Hematopoietic multipotent progenitor cell treated with erythropoietin and hydrocortisone succinate and interleukin-3 and kit ligand, for 17 days (in vitro differentiated cells): ENCODE measurements around the gene NFIX.

Experiments
- DNase-seq: peaks from one replicate; pipeline ENCODE4 v3.0.0-alpha.2; 2015; ENCODE audit warnings: low spot score

The NFIX gene

DNA sequence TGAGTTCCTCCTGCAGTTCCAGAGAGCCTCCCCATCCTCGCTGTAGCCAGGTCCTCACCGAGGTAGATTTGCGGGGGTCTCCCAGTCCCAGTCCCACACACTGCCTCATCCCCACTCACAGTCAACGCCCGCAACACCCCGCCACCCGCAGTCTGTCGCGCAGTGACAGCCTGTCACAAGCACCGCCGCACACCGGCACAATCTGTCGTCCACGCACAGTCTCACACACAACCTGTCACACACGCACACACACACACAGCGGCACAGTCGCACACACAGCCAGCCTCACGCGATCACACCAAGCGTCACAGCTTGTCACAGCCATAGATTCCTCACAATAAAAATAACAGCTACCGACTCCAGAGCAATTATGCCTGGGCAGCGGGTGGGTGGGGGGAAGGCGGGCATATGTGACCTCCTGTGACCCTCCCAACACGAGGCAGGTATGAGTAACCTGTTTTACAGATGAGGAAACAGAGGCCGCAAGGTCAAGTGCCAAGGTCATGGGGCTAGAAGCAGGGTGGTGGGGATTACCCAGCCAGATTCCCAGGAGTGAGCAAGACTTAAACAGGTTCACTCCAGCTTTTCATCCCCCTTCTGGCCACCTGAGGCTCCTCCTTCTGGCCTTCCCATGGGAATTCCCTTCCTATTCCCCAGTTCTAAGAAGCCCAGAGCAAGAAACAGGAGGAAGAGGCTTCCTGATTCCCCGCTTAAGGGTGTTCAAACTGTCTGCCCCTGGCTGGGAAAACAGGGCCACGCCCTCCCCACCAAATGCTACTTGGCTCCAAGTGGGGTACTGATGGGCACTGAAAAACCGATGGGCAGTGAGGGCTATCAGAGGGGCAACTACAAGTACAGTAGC, 13.9 kb downstream of the NFIX start:
- no peak for DNase-seq

DNA sequence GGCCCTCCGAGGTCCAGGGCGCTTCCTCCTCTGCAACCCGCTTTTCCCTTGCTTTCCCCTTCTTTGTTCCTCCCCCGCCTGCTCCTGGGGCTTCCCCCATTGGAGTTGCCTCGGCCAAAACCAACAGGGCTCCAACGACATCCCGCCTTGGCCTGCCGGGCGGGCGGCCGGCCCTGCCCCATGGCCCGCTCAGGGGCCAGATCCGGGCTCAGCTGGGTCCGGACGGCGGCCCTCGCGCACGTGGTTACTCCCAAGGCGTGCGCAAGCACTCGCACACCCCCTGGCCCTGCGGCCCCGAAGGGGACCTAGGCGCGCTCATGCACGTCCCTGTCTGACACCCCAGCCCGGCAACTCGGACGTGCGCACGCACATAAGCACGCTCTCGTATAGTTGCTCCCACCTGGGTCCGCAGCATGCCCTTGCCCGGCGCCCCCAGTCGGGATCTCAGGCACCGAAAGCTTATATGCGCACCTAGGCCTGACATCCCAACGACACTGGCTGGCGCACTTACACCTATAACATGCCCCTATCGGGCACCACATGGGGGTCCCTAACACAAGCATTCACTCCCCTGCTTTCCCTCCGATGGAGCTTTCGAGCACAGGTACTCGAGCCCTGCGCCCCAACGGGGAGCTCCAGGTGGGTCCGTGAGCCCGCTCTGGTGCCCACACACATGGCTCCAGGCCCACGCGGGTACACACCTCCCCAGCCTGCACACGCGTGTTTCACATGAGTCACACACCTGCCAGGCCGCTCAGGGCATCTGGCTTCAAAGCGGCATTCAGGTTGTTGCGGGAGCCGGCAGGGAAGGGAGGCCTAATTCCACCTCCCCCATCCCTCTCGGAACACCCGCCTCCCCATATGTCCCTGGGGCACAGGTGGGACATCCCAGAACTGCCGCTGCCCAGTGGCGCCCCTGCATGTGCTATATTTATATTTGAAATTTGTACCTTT, 15.0 kb downstream of the NFIX start:
- DNase-seq = no peak

DNA sequence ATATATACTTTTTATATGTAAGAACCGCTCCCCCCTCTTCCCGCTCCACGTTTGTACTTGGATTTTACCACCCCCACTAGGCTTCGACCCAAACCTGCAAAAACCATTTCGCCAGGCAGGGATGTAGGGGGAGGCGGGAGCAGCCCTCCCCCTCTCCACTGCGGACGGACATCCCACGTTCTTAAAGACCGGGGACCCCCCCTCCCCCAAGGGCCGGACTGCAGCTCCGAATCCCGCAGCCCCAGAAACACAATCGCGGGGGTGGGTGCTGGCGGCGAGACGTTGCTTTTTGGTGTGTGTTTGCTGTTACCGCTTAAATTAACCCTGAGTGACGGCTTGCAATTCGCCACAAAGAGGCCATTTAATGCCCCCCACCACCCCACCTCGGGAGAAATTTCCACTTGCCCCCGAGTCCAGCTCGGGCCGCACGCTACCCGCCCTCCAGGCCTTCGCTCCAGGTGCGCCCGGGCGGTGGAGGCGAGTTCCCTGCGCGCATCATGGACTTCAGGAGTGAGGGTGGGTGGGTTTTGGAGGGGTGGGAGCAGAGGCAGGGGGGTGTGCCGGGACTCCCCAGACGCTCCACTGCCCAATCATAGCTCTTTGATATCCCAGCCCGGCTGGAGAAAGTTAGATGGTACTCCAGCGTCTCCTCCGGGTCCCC, 15.8 kb downstream of the NFIX start:
- no peak for DNase-seq

DNA sequence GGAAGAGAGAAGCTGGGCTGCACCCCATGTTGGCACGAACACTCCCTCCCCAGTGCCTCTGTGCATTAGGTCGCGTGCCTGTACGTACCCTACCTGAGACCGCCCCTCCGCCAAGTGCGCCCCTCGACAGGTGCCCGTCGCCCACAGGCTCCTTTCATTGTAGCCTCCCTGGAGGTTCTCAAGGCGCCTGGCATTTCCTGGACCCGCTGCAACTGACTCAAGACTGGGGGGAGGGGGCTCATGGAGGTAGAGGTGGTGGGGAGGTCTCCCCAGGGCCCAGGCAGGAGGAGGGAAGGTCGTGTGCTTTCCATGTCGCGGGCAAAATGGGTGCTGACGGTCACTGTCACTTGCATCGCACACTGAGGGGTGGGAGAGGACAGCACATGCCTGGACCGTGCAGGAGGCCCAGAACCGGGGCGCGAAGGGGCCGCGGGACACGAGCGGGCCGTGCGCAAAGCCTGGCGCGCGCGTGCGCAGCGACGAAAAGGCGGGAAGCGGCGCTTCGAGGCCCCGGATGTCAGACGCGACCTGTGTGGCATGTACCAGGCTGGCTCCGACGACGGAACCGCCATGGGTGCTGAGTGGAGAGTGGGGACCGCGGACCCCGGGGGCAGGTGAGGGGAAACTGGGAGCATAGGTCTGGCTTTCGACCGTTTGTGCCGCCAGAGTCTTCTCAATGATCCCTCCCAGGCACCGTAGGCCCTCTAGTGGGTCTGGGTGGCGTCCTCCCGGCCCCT, 16.5 kb downstream of the NFIX start:
- DNase-seq = no peak

DNA sequence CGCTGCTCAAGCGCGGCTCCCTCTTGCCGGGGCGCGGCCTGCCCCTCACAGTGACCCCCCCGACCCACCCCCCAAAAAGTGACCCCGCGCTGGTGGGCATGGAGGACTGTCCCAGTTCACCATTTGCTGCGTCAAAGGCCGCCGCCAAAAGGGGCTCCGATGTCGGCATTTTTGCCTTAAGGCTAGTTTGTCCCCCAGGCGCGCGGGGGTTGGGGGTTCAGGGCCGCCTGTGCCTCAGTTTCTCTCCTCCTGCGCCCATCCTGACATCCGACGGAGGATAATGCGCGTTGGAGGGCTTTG, 17.1 kb downstream of the NFIX start:
- no peak for DNase-seq

GRCh38 chr19:13012690-13013608, 17.7 kb downstream of the NFIX start:
- DNase-seq = peak; percentile 40

DNA sequence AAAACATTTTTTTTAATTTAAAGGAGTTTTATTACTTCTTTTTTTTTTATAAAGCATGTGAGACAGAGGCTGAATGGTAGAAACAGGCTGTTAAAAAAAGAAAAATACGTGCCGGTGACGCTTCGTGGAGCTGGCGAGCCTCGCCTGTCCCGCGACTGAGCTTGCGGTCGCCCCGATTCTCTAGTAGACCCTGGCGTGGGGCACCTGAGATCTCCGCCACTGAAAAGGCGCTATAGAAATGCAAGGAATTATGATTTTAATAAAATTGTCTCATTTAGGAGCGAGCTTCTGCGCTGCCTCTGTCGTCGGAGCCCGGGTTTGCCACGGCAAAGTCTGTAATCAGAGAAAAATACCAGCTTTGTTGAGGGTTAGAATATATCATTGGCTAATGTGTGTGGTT, 18.4 kb downstream of the NFIX start:
- DNase-seq = no peak

DNA sequence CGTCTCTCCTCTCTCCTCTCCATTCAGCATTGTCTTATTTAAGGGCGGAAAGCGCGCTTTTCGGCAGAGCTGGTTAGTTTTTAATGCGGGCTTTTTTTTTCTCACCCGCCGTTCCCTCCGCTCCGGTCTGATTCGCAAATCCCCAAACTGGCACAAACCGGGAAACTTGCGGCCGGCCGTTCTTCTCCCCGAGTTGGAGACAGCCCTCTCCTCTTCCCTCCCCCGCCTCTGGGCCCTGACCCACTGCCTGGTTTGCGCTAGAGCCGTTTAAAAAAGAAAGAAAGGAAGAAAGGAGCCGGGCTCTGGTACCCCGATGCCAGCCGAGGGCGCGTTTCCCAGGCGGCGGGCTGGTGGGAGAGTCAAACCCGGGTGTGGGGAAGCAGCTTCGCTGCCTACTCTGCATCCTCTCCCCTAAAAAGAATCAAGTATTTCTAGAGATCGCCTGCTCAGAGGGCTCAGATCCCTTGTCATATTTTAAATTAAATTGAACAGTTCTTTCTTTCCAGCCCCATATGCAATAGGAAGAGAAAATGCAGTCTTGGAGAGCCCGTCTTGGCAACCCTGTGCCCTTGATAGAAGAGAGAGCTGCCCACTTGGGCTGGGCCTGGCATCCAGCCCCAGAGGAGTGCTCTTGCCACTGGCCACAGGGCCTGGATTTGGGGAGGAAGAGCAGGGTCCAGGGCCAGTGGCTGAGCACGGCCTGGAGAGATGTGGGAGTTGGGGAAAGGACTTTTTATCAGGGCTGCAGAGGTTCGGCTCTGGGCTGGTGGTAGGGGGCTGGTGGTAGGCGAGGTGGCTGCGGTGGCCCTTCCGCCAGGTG, 19.0 kb downstream of the NFIX start:
- DNase-seq = no peak

- DNase-seq = no peak
Observed at GRCh38 chr19:13014921-13015280, 19.6 kb downstream of the NFIX start.

DNA sequence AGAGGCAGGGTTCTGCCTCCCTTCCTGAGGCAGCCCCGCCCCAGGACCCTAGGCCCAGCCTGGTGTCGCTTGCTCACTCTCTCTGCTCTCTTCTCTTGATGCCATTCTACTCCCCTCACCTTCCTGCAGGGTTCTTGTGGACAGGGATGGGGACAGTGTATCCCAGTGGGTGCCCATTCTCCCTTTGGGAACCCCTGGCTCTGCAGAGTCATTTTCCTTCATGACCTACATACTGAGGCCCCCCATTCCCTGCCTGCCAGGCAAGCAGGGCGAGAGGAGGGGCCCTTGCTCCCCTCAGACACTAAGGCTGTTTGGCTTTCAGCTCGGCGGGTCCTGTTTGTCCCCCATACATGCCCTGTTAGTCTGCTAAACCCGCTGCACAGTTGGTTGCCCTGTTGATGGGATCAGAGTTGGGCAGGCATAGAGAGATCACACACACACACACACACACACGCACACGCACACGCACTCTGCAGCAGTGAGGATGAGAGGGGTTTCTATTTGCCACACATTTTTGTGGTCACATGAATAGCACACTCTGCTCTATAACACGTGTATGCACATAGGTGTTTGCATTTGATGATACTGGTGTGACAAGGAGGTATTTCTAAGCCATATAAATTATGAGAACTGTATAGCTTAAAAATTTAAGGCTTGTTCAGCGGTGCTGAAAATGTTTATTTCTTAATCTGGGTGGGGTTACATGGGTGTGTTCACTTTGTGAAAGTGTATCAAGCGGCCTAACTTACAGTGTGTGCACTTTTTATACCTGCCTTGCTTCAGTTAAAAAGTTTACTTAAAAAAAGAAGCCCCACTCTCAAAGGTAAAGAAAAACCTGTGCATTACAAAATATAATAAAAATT, 20.3 kb downstream of the NFIX start:
- peak; percentile 52 for DNase-seq

DNA sequence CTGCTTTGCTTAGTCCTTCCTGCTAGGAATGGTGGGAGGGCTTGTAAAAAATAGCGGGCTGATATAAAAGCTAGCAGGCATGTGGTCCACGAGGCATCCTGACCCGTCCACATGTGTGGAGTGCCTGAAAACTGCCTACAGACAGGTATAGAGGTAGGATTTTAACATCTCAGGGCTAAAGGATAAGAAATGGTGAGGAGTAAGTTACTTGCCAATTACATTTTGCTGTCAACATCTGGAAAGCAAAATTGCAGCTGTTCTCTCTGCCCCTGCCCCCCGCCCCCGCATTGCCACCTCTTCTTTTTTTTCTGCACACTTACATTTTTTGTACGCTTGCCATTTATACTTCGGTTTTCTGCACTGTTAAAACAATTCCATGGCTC, 21.0 kb downstream of the NFIX start:
- no peak for DNase-seq

GRCh38 chr19:13016628-13017305, 21.5 kb downstream of the NFIX start:
- DNase-seq = no peak

- no peak for DNase-seq
Observed at GRCh38 chr19:13017306-13018034, 22.2 kb downstream of the NFIX start.

DNA sequence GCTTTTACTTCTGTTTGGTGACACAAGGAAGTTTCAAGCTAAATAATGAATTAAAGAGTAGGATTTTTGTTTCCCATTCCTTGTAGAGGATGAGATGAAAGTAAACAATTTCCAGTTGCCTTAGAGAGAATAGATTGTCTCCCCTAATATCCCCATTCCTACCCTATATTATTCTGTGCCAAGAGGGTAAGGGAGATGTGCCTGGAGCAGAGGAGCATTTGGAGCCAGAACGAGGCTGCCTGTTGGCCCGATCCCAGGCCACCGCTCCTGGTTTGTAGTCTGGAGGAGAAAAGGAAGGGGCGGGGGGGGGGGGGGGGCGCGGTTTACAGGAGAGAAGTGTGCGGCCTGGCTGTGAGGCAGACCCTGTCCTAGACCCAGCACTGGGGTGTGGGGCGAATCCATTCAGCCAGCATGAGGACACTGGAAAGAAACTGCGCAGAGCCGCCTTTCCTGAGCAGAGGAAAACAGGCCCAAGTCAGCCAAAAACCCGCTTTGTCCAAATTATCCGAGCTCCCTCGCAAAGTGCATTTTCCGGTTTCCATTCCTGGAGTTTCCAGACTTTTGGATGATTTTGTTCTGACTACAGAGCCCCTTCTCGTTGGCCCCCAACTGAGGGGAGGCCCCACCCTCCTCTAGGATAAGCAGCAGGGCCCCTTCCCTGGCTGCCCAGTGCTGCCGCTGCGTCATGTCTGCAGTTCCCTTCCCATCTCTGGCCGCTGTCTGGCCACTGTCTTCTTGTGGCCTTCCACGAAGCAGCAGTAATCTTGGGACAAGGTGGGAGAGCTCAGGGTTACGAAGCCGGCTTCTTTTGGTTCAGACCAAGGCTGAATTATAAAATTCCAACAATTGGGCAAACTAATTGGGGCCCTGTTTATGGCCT, 23.0 kb downstream of the NFIX start:
- no peak for DNase-seq

GRCh38 chr19:13019332-13019731, 24.1 kb downstream of the NFIX start:
- DNase-seq = no peak

GRCh38 chr19:13020002-13020414, 24.7 kb downstream of the NFIX start:
- no peak for DNase-seq
